GF-D8 (cell line): ENCODE data around the gene CLCN6.

Experiments
- DNase-seq: peaks from one replicate; lab custom pipeline; 2025; lab: John Stamatoyannopoulos, UW

The CLCN6 gene

DNA sequence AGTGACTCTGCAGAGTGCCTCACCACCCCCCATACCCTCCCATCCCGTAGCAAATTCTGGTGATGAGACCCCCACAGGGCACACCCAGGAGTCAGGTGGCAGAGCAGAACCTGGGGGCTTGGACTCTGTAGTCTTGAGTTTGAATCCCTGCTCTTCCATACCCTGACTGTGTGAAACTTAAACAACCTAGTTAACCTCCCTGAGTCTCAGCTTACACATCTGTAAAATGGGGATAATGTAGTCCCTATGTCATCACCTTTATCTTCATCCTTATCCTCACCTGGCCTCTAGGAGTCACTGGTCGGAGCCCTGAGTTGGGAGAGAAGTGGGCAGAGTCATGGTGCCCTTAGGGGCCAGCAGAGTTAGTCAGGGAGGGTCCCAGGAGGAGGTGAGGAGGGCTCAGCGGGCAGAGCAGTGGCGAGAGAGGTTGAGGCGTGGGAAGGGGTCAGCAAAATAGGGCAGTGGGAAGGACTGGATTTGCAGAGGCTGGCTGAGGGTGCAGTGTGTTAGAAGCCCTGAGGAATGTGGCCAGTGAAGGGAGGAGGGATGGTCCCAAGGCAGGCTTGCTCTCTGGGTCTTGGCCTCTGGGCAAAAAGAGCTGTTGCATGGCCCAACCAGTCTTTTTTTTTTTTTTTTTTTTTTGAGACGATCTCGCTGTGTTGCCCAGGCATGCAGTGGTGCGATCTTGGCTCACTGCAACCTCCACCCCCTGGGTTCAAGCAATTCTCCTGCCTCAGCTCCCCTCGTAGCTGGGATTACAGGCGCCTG is 25.4 kb upstream of the CLCN6 start:
- no peak for DNase-seq

GRCh38 chr1:11781297-11781696 is 24.7 kb upstream of the CLCN6 start:
- no peak for DNase-seq

- DNase-seq, result no peak
Observed at GRCh38 chr1:11782127-11782708, 23.8 kb upstream of the CLCN6 start.

GRCh38 chr1:11783556-11783955 is 22.4 kb upstream of the CLCN6 start:
- DNase-seq, result no peak

- no peak for DNase-seq
Observed at GRCh38 chr1:11784256-11784992, 21.6 kb upstream of the CLCN6 start.

- DNase-seq, result no peak
Observed at GRCh38 chr1:11784993-11785769, 20.8 kb upstream of the CLCN6 start.

- no peak for DNase-seq
Observed at GRCh38 chr1:11786168-11786567, 19.8 kb upstream of the CLCN6 start.

- no peak for DNase-seq
Observed at GRCh38 chr1:11787251-11787803, 18.7 kb upstream of the CLCN6 start.

DNA sequence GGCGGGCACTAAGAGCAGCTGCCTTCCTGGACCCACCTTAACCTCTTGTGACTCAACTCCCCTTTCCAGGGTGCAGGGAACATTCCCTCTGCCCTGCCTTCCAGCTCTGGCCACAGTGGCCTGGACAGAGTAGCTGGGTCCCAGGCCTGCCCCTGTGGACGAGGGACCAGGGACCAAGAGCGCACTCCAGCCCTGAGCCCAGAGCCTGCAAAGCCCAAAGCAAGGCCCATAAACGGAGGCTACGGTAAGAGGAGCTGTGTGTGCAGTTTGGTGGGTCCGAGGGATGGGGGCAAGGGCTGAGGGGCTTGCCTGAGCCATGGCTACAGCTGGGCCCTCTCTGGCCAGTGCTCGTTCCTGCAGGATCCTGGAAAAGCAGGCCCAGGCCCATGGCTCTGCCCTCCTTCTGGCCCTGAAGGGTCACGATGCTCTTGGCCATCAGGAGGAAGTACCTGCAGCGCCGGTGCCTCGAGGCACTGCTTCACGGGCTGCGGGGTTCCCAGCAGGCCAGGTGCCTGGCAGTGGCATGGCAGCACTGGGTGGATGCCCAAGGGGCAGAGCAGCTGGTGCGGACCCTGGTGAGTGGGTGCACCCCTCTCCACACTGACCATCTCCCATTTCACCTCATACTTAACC is 18.1 kb upstream of the CLCN6 start:
- no peak for DNase-seq

GRCh38 chr1:11788549-11789053 is 17.4 kb upstream of the CLCN6 start:
- DNase-seq, result no peak

GRCh38 chr1:11789126-11790067 is 16.6 kb upstream of the CLCN6 start:
- DNase-seq, result no peak

- no peak for DNase-seq
Observed at GRCh38 chr1:11790101-11790879, 15.7 kb upstream of the CLCN6 start.

GRCh38 chr1:11790880-11791715 is 14.9 kb upstream of the CLCN6 start:
- no peak for DNase-seq

DNA sequence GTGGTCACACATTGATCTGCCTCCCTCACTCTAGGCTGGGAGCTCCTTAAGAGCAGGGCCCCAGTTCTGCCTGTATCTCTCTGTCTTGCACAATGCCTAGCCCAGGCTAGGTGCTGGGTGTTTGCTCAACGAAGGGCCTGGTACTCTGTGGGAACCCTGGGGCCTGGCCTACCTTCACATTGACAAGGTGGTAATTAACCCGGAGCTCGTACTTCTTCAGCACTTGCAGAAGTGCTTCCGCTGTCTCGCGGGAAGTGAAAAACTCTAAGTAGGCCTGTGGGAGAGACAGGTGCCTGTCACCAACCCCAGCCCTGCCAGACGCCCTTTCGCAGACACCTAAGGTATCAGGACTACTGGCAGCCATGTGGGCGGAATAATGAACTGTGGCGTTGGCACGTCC is 13.9 kb upstream of the CLCN6 start:
- DNase-seq, result no peak

DNA sequence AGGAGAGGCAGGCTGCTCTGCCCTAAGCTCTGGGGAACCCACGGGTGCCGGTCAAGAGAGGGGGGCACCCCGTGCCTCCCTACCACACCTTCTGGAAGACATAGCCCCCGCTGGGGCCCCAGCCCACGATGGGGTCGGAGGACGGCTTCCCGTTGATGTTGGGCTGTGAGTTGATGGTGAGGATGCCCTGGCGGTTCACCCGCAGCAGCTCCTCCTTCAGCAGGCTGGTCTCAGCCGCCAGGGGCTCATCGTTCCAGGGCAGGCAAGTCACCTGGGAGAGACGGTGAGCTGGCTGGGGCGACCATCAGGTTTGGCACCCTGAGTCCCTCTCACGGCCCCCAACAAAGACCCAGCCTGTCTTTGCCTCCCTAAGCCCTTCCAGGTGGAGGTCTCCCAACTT is 12.2 kb upstream of the CLCN6 start:
- no peak for DNase-seq

GRCh38 chr1:11794446-11795237 is 11.3 kb upstream of the CLCN6 start:
- no peak for DNase-seq

DNA sequence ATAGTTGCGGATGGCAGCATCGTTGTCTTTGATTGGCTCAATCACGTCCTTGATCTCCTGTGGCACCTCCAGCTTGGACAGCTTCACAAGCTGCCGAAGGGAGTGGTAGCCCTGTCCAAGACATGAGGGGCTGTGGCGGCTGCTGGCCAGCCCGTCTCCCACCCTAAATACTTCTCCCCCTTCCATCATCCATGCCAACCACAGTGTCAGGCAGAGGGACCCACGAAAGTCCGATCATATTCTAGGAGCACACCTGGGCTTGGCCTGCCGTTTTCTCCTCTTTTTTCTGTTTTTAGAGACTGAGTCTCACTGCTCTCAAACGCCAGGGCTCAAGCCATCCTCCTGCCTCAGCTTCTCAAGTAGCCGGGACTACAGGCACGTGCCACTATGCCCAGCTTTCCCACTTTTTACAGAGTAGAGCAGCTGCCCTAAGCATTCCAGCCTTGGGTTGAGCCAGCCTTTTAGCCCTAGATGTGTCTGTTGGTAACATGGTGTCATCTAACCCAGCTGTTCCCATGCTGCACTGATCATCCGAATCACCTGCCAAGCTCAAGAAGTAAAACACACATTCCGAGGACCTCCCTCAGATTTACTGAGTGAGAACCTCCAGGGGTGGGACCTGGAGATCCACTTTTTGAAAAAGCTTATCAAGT is 10.6 kb upstream of the CLCN6 start:
- DNase-seq, result no peak
